NCI-H510A (cell line): ENCODE measurements around the gene EFNB1.
"Not testable (repeated sequence)": the region's sequence is repeated elsewhere in the genome, so short reads cannot be mapped to it uniquely, and the experiment has no call there.

Source experiments
- DNase-seq: peaks from one replicate; lab custom pipeline; 2025; lab: John Stamatoyannopoulos, UW

Gene EFNB1

GRCh38 chrX:68828740-68829581 is at the start of gene EFNB1:
Gene EFNB1, plus strand, starts transcription at chrX:68829021. Its CDS starts 756 bp downstream, at chrX:68829777.
- peak; percentile 86 for DNase-seq

- not testable (repeated sequence) for DNase-seq
These were observed 47.5 kb upstream of the EFNB1 start for GRCh38 chrX:68781295-68781694.

- no peak for DNase-seq
These were observed 44.0 kb upstream of the EFNB1 start for GRCh38 chrX:68784816-68785215.

- DNase-seq = not testable (repeated sequence)
These were observed 42.2 kb upstream of the EFNB1 start for GRCh38 chrX:68786581-68786980.

- no peak for DNase-seq
These were observed 38.9 kb upstream of the EFNB1 start for GRCh38 chrX:68789966-68790365.

GRCh38 chrX:68792083-68792482 is 36.7 kb upstream of the EFNB1 start:
- DNase-seq = no peak

- no peak for DNase-seq
These were observed 34.4 kb upstream of the EFNB1 start for GRCh38 chrX:68794461-68794860.

- no peak for DNase-seq
These were observed 33.1 kb upstream of the EFNB1 start for GRCh38 chrX:68795741-68796140.

- DNase-seq = not testable (repeated sequence)
These were observed 30.4 kb upstream of the EFNB1 start for GRCh38 chrX:68798400-68798799.

GRCh38 chrX:68801737-68802290 is 27.0 kb upstream of the EFNB1 start:
- no peak for DNase-seq

GRCh38 chrX:68807818-68808217 is 21.0 kb upstream of the EFNB1 start:
- DNase-seq = no peak

- no peak for DNase-seq
These were observed 20.0 kb upstream of the EFNB1 start for GRCh38 chrX:68808686-68809357.

GRCh38 chrX:68820476-68821110 is 8.2 kb upstream of the EFNB1 start:
- no peak for DNase-seq

GRCh38 chrX:68821616-68822015 is 7.2 kb upstream of the EFNB1 start:
- no peak for DNase-seq

GRCh38 chrX:68822641-68823410 is 6.0 kb upstream of the EFNB1 start:
- DNase-seq = peak; percentile 7

GRCh38 chrX:68823413-68824151 is 5.2 kb upstream of the EFNB1 start:
- DNase-seq = no peak

GRCh38 chrX:68824152-68824433 is 4.7 kb upstream of the EFNB1 start:
- no peak for DNase-seq

GRCh38 chrX:68824565-68825125 is 4.2 kb upstream of the EFNB1 start:
- DNase-seq = no peak

GRCh38 chrX:68826113-68826980 is 2.5 kb upstream of the EFNB1 start:
- no peak for DNase-seq

- no peak for DNase-seq
These were observed 1.6 kb upstream of the EFNB1 start for GRCh38 chrX:68827256-68827655.
